Karpas-422 (cell line): Measurements from ENCODE around the gene BANP. TPM values are rescaled to one million over a fixed set of nuclear protein-coding genes. Genes with fewer than 3 reads are reported as not detected.
"Not testable (repeated sequence)": the region's sequence is repeated elsewhere in the genome, so short reads cannot be mapped to it uniquely, and the experiment has no call there.

Experiments used
- DNase-seq: peaks from one replicate; pipeline ENCODE4 v3.0.0-alpha.2; 2015
- H2AFZ ChIP-seq: fragments of 200-600 bp; sonication (generic); 2 replicates; pipeline ENCODE4 v1.6.1; 2014; ENCODE audit warnings: antibody characterized with exemption, low read length, mixed read lengths
- H3K27ac ChIP-seq: fragments of 200-600 bp; sonication (generic); 2 replicates; pipeline ENCODE4 v1.5.1; 2014; ENCODE audit warnings: mild to moderate bottlenecking, low read length, moderate library complexity
- H3K27me3 ChIP-seq: fragments of 200-600 bp; sonication (generic); 2 replicates; pipeline ENCODE4 v1.6.1; 2014; ENCODE audit warnings: low read length, mixed read lengths
- H3K36me3 ChIP-seq: fragments of 200-600 bp; sonication (generic); 2 replicates; pipeline ENCODE4 v1.6.1; 2014; ENCODE audit warnings: low read length, mixed read lengths; ENCODE audit not compliant: insufficient read depth
- H3K4me1 ChIP-seq: fragments of 200-600 bp; sonication (generic); 2 replicates; pipeline ENCODE4 v1.6.1; 2014; ENCODE audit warnings: mild to moderate bottlenecking, low read length, mixed read lengths
- H3K4me2 ChIP-seq: fragments of 200-600 bp; sonication (generic); 2 replicates; pipeline ENCODE4 v1.6.1; 2014; ENCODE audit warnings: low read length, low read depth, mild to moderate bottlenecking; ENCODE audit not compliant: poor library complexity, severe bottlenecking
- H3K4me3 ChIP-seq: fragments of 200-600 bp; sonication (generic); 2 replicates; pipeline ENCODE4 v1.5.1; 2014; ENCODE audit warnings: mild to moderate bottlenecking, antibody characterized with exemption, low read length, mixed read lengths
- H3K79me2 ChIP-seq: fragments of 200-600 bp; sonication (generic); 2 replicates; pipeline ENCODE4 v1.6.1; 2014; ENCODE audit warnings: mild to moderate bottlenecking, low read length, mixed read lengths
- H3K9ac ChIP-seq: fragments of 200-600 bp; sonication (generic); 2 replicates; pipeline ENCODE4 v1.6.0; 2014; ENCODE audit warnings: low read length
- H3K9me2 ChIP-seq: fragments of 200-600 bp; sonication (generic), shearing (Covaris generic); replicated peaks from 2 replicates; pipeline ENCODE4 v1.6.0; 2014; ENCODE audit warnings: mild to moderate bottlenecking, low read length, moderate library complexity; ENCODE audit not compliant: insufficient read depth
- H3K9me3 ChIP-seq: fragments of 300-700, 200-600 bp; sonication (generic); 2 replicates; pipeline ENCODE4 v1.6.1; 2014; ENCODE audit warnings: low read length, mixed read lengths
- H4K20me1 ChIP-seq: fragments of 200-600 bp; sonication (generic); 2 replicates; pipeline ENCODE4 v1.6.1; 2014; ENCODE audit warnings: mild to moderate bottlenecking, antibody characterized with exemption, low read length, low read depth; ENCODE audit not compliant: insufficient read depth
- total RNA-seq: library from RNA; depleted of rRNA; stranded (reverse); fragments of >200 nt; shearing (Covaris generic); gene quantifications from 2 replicates; pipeline ENCODE4 v1.2.3, GENCODE V29; 2014; ENCODE audit warnings: low replicate concordance

BANP gene
- total RNA-seq, 1 experiment from 2014 or later = 36.5 TPM

- not testable (repeated sequence) for H2AFZ ChIP-seq
Measured at GRCh38 chr16:88035884-88036639, 84.8 kb downstream of the BANP start.

DNA sequence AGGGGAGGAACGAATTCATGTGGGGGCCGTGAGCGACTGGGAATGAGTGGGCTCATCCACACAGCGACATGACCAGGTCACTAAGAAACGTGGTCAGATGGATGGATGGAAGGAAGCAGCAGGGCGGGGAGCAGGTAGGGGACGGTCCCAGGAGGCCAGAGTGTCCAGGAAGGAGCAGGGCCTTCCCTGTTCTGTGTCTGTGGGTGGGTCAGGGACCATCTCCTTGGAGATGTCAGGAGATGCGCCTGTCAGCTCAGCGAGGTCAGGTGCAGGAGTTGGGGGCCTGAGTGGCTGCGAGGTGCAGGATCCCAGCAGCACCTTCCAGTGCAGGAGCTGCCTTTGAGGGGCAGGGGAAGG is 85.4 kb downstream of the BANP start:
- not testable (repeated sequence) for H3K27ac ChIP-seq, H3K9me2 ChIP-seq, H3K4me3 ChIP-seq, H3K4me1 ChIP-seq, H3K79me2 ChIP-seq, H3K4me2 ChIP-seq, DNase-seq, H4K20me1 ChIP-seq, H2AFZ ChIP-seq, H3K9me3 ChIP-seq, H3K27me3 ChIP-seq, H3K9ac ChIP-seq, H3K36me3 ChIP-seq

More at GRCh38 chr16:88035884-88036639, 84.8 kb downstream of the BANP start:
- H3K9me2 ChIP-seq, H3K4me1 ChIP-seq, H3K4me3 ChIP-seq, H3K9ac ChIP-seq, H3K79me2 ChIP-seq, H4K20me1 ChIP-seq, DNase-seq, H3K9me3 ChIP-seq, H3K27ac ChIP-seq, H3K4me2 ChIP-seq, H3K27me3 ChIP-seq, H3K36me3 ChIP-seq: not testable (repeated sequence)

- not testable (repeated sequence) for H3K4me1 ChIP-seq, H3K4me2 ChIP-seq, H3K79me2 ChIP-seq, H2AFZ ChIP-seq, H3K4me3 ChIP-seq, H3K9ac ChIP-seq, H3K9me3 ChIP-seq, DNase-seq, H3K36me3 ChIP-seq, H3K27me3 ChIP-seq, H3K27ac ChIP-seq, H4K20me1 ChIP-seq, H3K9me2 ChIP-seq
Measured at GRCh38 chr16:88037359-88037758, 86.1 kb downstream of the BANP start.

- H4K20me1 ChIP-seq, H3K4me3 ChIP-seq, H2AFZ ChIP-seq, H3K27ac ChIP-seq, H3K27me3 ChIP-seq, H3K79me2 ChIP-seq, H3K9me2 ChIP-seq, H3K9ac ChIP-seq, H3K9me3 ChIP-seq, DNase-seq, H3K4me1 ChIP-seq, H3K4me2 ChIP-seq, H3K36me3 ChIP-seq: not testable (repeated sequence)
Measured at GRCh38 chr16:88037876-88038525, 86.8 kb downstream of the BANP start.

DNA sequence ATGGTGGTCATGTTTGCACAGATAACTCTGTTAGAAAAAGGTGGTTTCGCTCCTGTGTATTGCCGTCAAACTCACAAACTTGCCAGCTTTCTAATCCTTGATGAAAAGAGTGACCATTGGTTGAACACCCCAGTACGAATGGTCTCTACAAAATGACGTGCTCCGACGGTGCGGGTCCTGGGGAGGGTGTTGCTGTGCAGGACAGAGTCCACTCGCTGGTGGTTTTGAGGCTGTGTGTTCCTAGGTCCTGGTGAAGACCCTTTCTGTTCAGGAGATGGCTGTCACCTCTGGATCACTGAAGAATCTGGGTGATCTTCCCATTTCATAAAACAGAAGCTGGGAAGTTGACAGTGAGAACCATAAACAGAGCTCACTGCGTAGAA is 87.3 kb downstream of the BANP start:
- not testable (repeated sequence) for H3K9me3 ChIP-seq, H4K20me1 ChIP-seq, H3K9me2 ChIP-seq, H3K79me2 ChIP-seq, H3K9ac ChIP-seq, H3K36me3 ChIP-seq, H3K27me3 ChIP-seq, H3K4me1 ChIP-seq, H3K4me3 ChIP-seq, H3K4me2 ChIP-seq, H2AFZ ChIP-seq, DNase-seq, H3K27ac ChIP-seq

GRCh38 chr16:88039591-88039990 is 88.4 kb downstream of the BANP start:
- no peak overlapping the region for H2AFZ ChIP-seq
- no peak overlapping the region for H3K4me2 ChIP-seq
- H3K4me1 ChIP-seq = peaks cover 11% of the 10 kb centered on the region
- no peak overlapping the region for H3K4me3 ChIP-seq
- no peak for DNase-seq
- no peak overlapping the region for H3K27ac ChIP-seq
- H3K9me2 ChIP-seq = no peaks in the 10 kb centered on the region
- H4K20me1 ChIP-seq = no peaks in the 10 kb centered on the region
- no peak overlapping the region for H3K9ac ChIP-seq
- no peaks in the 10 kb centered on the region for H3K79me2 ChIP-seq
- no peaks in the 10 kb centered on the region for H3K27me3 ChIP-seq
- H3K9me3 ChIP-seq = no peaks in the 10 kb centered on the region
- H3K36me3 ChIP-seq = no peaks in the 10 kb centered on the region

GRCh38 chr16:88040196-88040876 is 89.1 kb downstream of the BANP start:
- not testable (repeated sequence) for H3K27me3 ChIP-seq, H3K4me3 ChIP-seq, H3K9me2 ChIP-seq, H3K36me3 ChIP-seq, DNase-seq, H2AFZ ChIP-seq, H3K4me2 ChIP-seq, H3K27ac ChIP-seq, H3K9me3 ChIP-seq, H3K79me2 ChIP-seq, H4K20me1 ChIP-seq, H3K9ac ChIP-seq
- peaks cover 15% of the 10 kb centered on the region for H3K4me1 ChIP-seq

GRCh38 chr16:88040877-88041244 is 89.6 kb downstream of the BANP start:
- H3K4me2 ChIP-seq, H2AFZ ChIP-seq, H3K9me2 ChIP-seq, H4K20me1 ChIP-seq, H3K4me3 ChIP-seq, H3K9me3 ChIP-seq, H3K36me3 ChIP-seq, H3K27me3 ChIP-seq, H3K9ac ChIP-seq, H3K79me2 ChIP-seq, DNase-seq, H3K27ac ChIP-seq: not testable (repeated sequence)
- H3K4me1 ChIP-seq = peaks cover 20% of the 10 kb centered on the region
